Transverse colon (tissue), 3 donors: ENCODE data around the gene KCNJ14.
"Not testable (repeated sequence)": the region's sequence is repeated elsewhere in the genome, so short reads cannot be mapped to it uniquely, and the experiment has no call there.

Experiments
- EP300 ChIP-seq: sonication (generic); formaldehyde crosslinking; IDR thresholded peaks from one replicate; pipeline ENCODE4 v1.6.1; 2017; ENCODE audit warnings: antibody characterized with exemption, low read depth
- TF ChIP-seq, protein P1 (sequence below), 5 experiments: fragments of 200-600 bp in 3 of 5; fragments of 450-650 bp in 2 of 5; sonication (generic) in 3 of 5; IDR thresholded peaks; 1 replicate in 2 of 5; 2 replicates in 3 of 5; pipeline ENCODE4 v1.5.1; 2016 to 2017; ENCODE audit warnings: antibody characterized with exemption in 5 of 5, inconsistent platforms in 3 of 5, mild to moderate bottlenecking in 2 of 5, moderate library complexity in 1 of 5

DNA sequence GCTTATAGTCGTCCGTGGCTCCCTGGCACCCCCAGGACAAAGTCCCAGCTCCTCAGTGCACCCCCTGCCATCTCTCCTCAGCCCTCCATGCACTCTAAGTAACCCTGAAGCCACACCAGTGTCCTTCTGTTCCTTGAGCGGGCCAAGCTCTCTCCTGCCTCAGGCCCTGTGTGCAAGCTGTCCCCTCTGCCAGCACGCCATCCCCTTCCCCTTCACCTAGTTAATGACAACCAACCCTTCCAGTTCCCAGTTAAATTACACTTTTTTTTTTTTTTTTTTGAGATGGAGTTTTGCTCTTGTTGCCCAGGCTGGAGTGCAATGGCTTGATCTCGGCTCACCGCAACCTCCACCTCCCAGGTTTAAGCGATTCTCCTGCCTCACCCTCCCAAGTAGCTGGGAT lies 33.1 kb downstream of the KCNJ14 start:
- TF ChIP-seq, protein P1, sequence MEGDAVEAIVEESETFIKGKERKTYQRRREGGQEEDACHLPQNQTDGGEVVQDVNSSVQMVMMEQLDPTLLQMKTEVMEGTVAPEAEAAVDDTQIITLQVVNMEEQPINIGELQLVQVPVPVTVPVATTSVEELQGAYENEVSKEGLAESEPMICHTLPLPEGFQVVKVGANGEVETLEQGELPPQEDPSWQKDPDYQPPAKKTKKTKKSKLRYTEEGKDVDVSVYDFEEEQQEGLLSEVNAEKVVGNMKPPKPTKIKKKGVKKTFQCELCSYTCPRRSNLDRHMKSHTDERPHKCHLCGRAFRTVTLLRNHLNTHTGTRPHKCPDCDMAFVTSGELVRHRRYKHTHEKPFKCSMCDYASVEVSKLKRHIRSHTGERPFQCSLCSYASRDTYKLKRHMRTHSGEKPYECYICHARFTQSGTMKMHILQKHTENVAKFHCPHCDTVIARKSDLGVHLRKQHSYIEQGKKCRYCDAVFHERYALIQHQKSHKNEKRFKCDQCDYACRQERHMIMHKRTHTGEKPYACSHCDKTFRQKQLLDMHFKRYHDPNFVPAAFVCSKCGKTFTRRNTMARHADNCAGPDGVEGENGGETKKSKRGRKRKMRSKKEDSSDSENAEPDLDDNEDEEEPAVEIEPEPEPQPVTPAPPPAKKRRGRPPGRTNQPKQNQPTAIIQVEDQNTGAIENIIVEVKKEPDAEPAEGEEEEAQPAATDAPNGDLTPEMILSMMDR (IDR thresholded peaks at IDR 0.05), result not testable (repeated sequence)
- not testable (repeated sequence) for TF ChIP-seq EP300
